HUES48 (cell line): ENCODE data around the gene PAK1.
A peak's percentile ranks its signal among the peaks of the same experiment; 100 is the strongest.

Experiments
- H3K27ac ChIP-seq: one replicate; pipeline ENCODE4 v1.7.0; 2013; ENCODE audit warnings: low read depth, low read length, inconsistent platforms
- H3K27me3 ChIP-seq: 2 replicates; pipeline ENCODE4 v1.6.1; 2013; ENCODE audit warnings: mild to moderate bottlenecking, low read length; ENCODE audit not compliant: control insufficient read depth, insufficient read depth
- H3K36me3 ChIP-seq: 2 replicates; pipeline ENCODE4 v1.6.1; 2013; ENCODE audit warnings: low read length; ENCODE audit not compliant: control insufficient read depth, insufficient read depth
- H3K4me1 ChIP-seq: 2 replicates; pipeline ENCODE4 v1.6.1; 2013; ENCODE audit warnings: mild to moderate bottlenecking, low read length; ENCODE audit not compliant: control insufficient read depth, insufficient read depth
- H3K4me3 ChIP-seq: 2 replicates; pipeline ENCODE4 v1.5.1; 2013; ENCODE audit warnings: mild to moderate bottlenecking, low read depth, low read length
- H3K9ac ChIP-seq: 2 replicates; pipeline ENCODE4 v1.6.1; 2013; ENCODE audit warnings: mild to moderate bottlenecking, low read depth, low read length, moderate library complexity
- H3K9me3 ChIP-seq: 2 replicates; pipeline ENCODE4 v1.6.1; 2013; ENCODE audit warnings: low read length; ENCODE audit not compliant: control insufficient read depth, insufficient read depth

PAK1 gene

GRCh38 chr11:77475206-77475605 lies 1.3 kb upstream of the PAK1 start:
- Histone ChIP-seq H3K9ac (no peak overlapping the region), H3K4me3 (no peak overlapping the region), H3K9me3 (no peaks in the 10 kb centered on the region), H3K4me1 (peaks cover 44% of the 10 kb centered on the region), H3K27ac (no peak overlapping the region), H3K27me3 (no peaks in the 10 kb centered on the region), H3K36me3 (no peaks in the 10 kb centered on the region)

GRCh38 chr11:77474684-77475060 lies 778 bp upstream of the PAK1 start:
- H3K9me3 ChIP-seq = no peaks in the 10 kb centered on the region
- H3K4me1 ChIP-seq = peaks cover 49% of the 10 kb centered on the region
- H3K27ac ChIP-seq = peak overlapping the region; percentile 93
- H3K9ac ChIP-seq = peak overlapping the region; percentile 42
- no peaks in the 10 kb centered on the region for H3K27me3 ChIP-seq
- peak overlapping the region; percentile 96 for H3K4me3 ChIP-seq
- no peaks in the 10 kb centered on the region for H3K36me3 ChIP-seq

- Histone ChIP-seq H3K36me3 (no peaks in the 10 kb centered on the region), H3K27ac (peak overlapping the region; percentile 93), H3K9ac (peak overlapping the region; percentile 89), H3K9me3 (no peaks in the 10 kb centered on the region), H3K27me3 (no peaks in the 10 kb centered on the region), H3K4me1 (peaks cover 55% of the 10 kb centered on the region), H3K4me3 (peak overlapping the region; percentile 96)
These were observed 698 bp downstream of the PAK1 start for GRCh38 chr11:77472991-77473800.

GRCh38 chr11:77471558-77472193 lies 2.2 kb downstream of the PAK1 start:
- no peaks in the 10 kb centered on the region for H3K36me3 ChIP-seq
- peak overlapping the region; percentile 96 for H3K4me3 ChIP-seq
- H3K9me3 ChIP-seq = no peaks in the 10 kb centered on the region
- H3K9ac ChIP-seq = peak overlapping the region; percentile 38
- H3K4me1 ChIP-seq = peaks cover 71% of the 10 kb centered on the region
- H3K27ac ChIP-seq = peak overlapping the region; percentile 93
- no peaks in the 10 kb centered on the region for H3K27me3 ChIP-seq

GRCh38 chr11:77470971-77471370 lies 2.9 kb downstream of the PAK1 start:
- peaks cover 66% of the 10 kb centered on the region for H3K4me1 ChIP-seq
- H3K27me3 ChIP-seq = no peaks in the 10 kb centered on the region
- no peaks in the 10 kb centered on the region for H3K9me3 ChIP-seq
- no peaks in the 10 kb centered on the region for H3K36me3 ChIP-seq
- H3K9ac ChIP-seq = peak overlapping the region; percentile 38
- peak overlapping the region; percentile 96 for H3K4me3 ChIP-seq
- H3K27ac ChIP-seq = peak overlapping the region; percentile 93

- Histone ChIP-seq H3K4me1 (peaks cover 66% of the 10 kb centered on the region), H3K9ac (peak overlapping the region; percentile 49), H3K36me3 (no peaks in the 10 kb centered on the region), H3K9me3 (no peaks in the 10 kb centered on the region), H3K4me3 (peak overlapping the region; percentile 96), H3K27me3 (no peaks in the 10 kb centered on the region), H3K27ac (peak overlapping the region; percentile 93)
These were observed 3.4 kb downstream of the PAK1 start for GRCh38 chr11:77470504-77470903.

GRCh38 chr11:77468527-77468926 lies 5.4 kb downstream of the PAK1 start:
- H3K27ac ChIP-seq = no peak overlapping the region
- peaks cover 76% of the 10 kb centered on the region for H3K4me1 ChIP-seq
- H3K27me3 ChIP-seq = no peaks in the 10 kb centered on the region
- H3K9ac ChIP-seq = no peak overlapping the region
- H3K36me3 ChIP-seq = no peaks in the 10 kb centered on the region
- H3K4me3 ChIP-seq = no peak overlapping the region; the same call in 1 of the 2 replicates
- H3K9me3 ChIP-seq = no peaks in the 10 kb centered on the region

- Histone ChIP-seq H3K36me3 (no peaks in the 10 kb centered on the region), H3K9ac (no peak overlapping the region), H3K9me3 (no peaks in the 10 kb centered on the region), H3K27ac (peak overlapping the region; percentile 40), H3K4me3 (no peak overlapping the region), H3K4me1 (peaks cover 81% of the 10 kb centered on the region), H3K27me3 (no peaks in the 10 kb centered on the region)
These were observed 5.9 kb downstream of the PAK1 start for GRCh38 chr11:77467993-77468392.

GRCh38 chr11:77467233-77467632 lies 6.7 kb downstream of the PAK1 start:
- Histone ChIP-seq H3K9me3 (no peaks in the 10 kb centered on the region), H3K4me1 (peaks cover 77% of the 10 kb centered on the region), H3K27me3 (no peaks in the 10 kb centered on the region), H3K27ac (no peak overlapping the region), H3K9ac (no peak overlapping the region), H3K4me3 (no peak overlapping the region), H3K36me3 (no peaks in the 10 kb centered on the region)

GRCh38 chr11:77457340-77457739 lies 16.6 kb downstream of the PAK1 start:
- H3K4me3 ChIP-seq = peak overlapping the region; percentile 4; the same call in 1 of the 2 replicates
- peaks cover 2% of the 10 kb centered on the region; the same call in 1 of the 2 replicates for H3K36me3 ChIP-seq
- H3K27ac ChIP-seq = peak overlapping the region; percentile 82
- no peaks in the 10 kb centered on the region for H3K27me3 ChIP-seq
- H3K9ac ChIP-seq = no peak overlapping the region
- H3K9me3 ChIP-seq = no peaks in the 10 kb centered on the region
- peaks cover 72% of the 10 kb centered on the region for H3K4me1 ChIP-seq

GRCh38 chr11:77455740-77456139 lies 18.2 kb downstream of the PAK1 start:
- Histone ChIP-seq H3K4me3 (no peak overlapping the region), H3K27me3 (no peaks in the 10 kb centered on the region), H3K9ac (no peak overlapping the region), H3K9me3 (no peaks in the 10 kb centered on the region), H3K36me3 (peaks cover 7% of the 10 kb centered on the region; the same call in 1 of the 2 replicates), H3K4me1 (peaks cover 71% of the 10 kb centered on the region), H3K27ac (no peak overlapping the region)
